HepG2 (cell line): ENCODE data around the gene NEURL4. TPM values are rescaled to one million over a fixed set of nuclear protein-coding genes. Genes with fewer than 3 reads are reported as not detected.

ENCODE experiments used
- BCL6 ChIP-seq: IDR thresholded peaks from 2 replicates; pipeline ENCODE4 v1.6.1; 2016; ENCODE audit warnings: missing genetic modification reagents, missing compliant biosample characterization
- CSRNP1 ChIP-seq: sonication (generic); formaldehyde crosslinking; IDR thresholded peaks from 2 replicates; pipeline ENCODE4 v1.8.1; 2023; ENCODE audit warnings: mild to moderate bottlenecking, missing genetic modification reagents
- FLYWCH1 ChIP-seq: sonication (generic); formaldehyde crosslinking; IDR thresholded peaks from 2 replicates; pipeline ENCODE4 v1.8.1; 2023; ENCODE audit warnings: mild to moderate bottlenecking, missing genetic modification reagents
- FOXP4 ChIP-seq: sonication (generic); formaldehyde crosslinking; IDR thresholded peaks from 2 replicates; pipeline ENCODE4 v1.4.0; 2020; ENCODE audit warnings: missing genetic modification reagents
- GATA4 ChIP-seq: sonication (generic); IDR thresholded peaks from 2 replicates; pipeline ENCODE4 v1.6.1; 2016; ENCODE audit warnings: antibody characterized with exemption, low read depth, borderline replicate concordance
- HOXD1 ChIP-seq: sonication (generic); formaldehyde crosslinking; IDR thresholded peaks from 2 replicates; pipeline ENCODE4 v1.5.0; 2020; ENCODE audit warnings: missing genetic modification reagents
- IKZF4 ChIP-seq: sonication (generic); formaldehyde crosslinking; IDR thresholded peaks from 2 replicates; pipeline ENCODE4 v1.5.1; 2020; ENCODE audit warnings: borderline replicate concordance, mild to moderate bottlenecking, low read depth, missing genetic modification reagents; ENCODE audit errors: not compliant biosample characterization
- JUNB ChIP-seq: sonication (generic); formaldehyde crosslinking; IDR thresholded peaks from 2 replicates; pipeline ENCODE4 v1.8.0; 2022; ENCODE audit warnings: missing genetic modification reagents, mild to moderate bottlenecking, borderline replicate concordance
- MLXIP ChIP-seq: sonication (generic); formaldehyde crosslinking; IDR thresholded peaks from 2 replicates; pipeline ENCODE4 v1.9.0; 2021; ENCODE audit warnings: missing genetic modification reagents, borderline replicate concordance
- NFE2 ChIP-seq: sonication (generic); formaldehyde crosslinking; IDR thresholded peaks from 2 replicates; pipeline ENCODE4 v1.4.0; 2020; ENCODE audit warnings: missing genetic modification reagents
- NR1H2 ChIP-seq: sonication (generic); formaldehyde crosslinking; IDR thresholded peaks from 2 replicates; pipeline ENCODE4 v1.8.1; 2022; ENCODE audit warnings: low read depth, missing genetic modification reagents, borderline replicate concordance
- POGK ChIP-seq: sonication (generic); formaldehyde crosslinking; conservative IDR thresholded peaks from 2 replicates; pipeline ENCODE4 v1.8.0; 2022; ENCODE audit warnings: mild to moderate bottlenecking, moderate library complexity, missing genetic modification reagents
- RFX5 ChIP-seq: IDR thresholded peaks from 2 replicates; pipeline ENCODE4 v1.6.1; 2011; ENCODE audit warnings: low read depth, low read length, improper control_type of control experiment
- TIGD3 ChIP-seq: sonication (generic); formaldehyde crosslinking; IDR thresholded peaks from 2 replicates; pipeline ENCODE4 v1.5.1; 2020; ENCODE audit warnings: mild to moderate bottlenecking, missing genetic modification reagents, borderline replicate concordance
- TSC22D2 ChIP-seq: sonication (generic); formaldehyde crosslinking; IDR thresholded peaks from 2 replicates; pipeline ENCODE4 v1.5.1; 2020; ENCODE audit warnings: missing genetic modification reagents, mild to moderate bottlenecking, borderline replicate concordance
- ZBTB21 ChIP-seq: sonication (generic); formaldehyde crosslinking; IDR thresholded peaks from 2 replicates; pipeline ENCODE4 v1.4.0; 2020; ENCODE audit warnings: missing genetic modification reagents
- ZNF644 ChIP-seq: IDR thresholded peaks from 2 replicates; pipeline ENCODE4 v1.6.1; 2016; ENCODE audit warnings: low read depth
- polyA plus RNA-seq, 8 experiments: library from polyadenylated mRNA; depleted of rRNA in 3 of 8; stranded (reverse) in 7 of 8; unstranded in 1 of 8; fragments of >200 nt; fragmentation: Illumina TruSeq in 4 of 8; extraction: Trizol in 4 of 8; gene quantifications; 2 replicates each; pipeline versions ENCODE4 v1.2.1 to v1.2.3, GENCODE V29; 2011 to 2016; ENCODE audit warnings: low read depth in 4 of 8, missing spikeins in 1 of 8, mixed read lengths in 1 of 8; ENCODE audit not compliant: insufficient read depth in 1 of 8
- total RNA-seq, 5 experiments: library from RNA; depleted of rRNA; stranded (reverse); fragments of >200 nt; fragmentation: Illumina TruSeq; extraction: Trizol; gene quantifications; 2 replicates each; pipeline ENCODE4 v1.2.3, GENCODE V29; 2016; ENCODE audit warnings: low read depth in 1 of 5

NEURL4 gene
- total and polyA plus RNA-seq, 2 of the 13 experiments (the other 11 are each of a cell fraction or from before 2014, with no cell fraction given) = 14.8 to 15.7 TPM

- TF ChIP-seq IKZF4 (CRISPR knock-in tag) (no peak), ZNF644 (CRISPR knock-in tag) (no peak), ZBTB21 (CRISPR knock-in tag) (no peak), MLXIP (no peak), RFX5 (no peak), POGK (CRISPR knock-in tag) (no peak; the same call in 1 of the 2 replicates), TIGD3 (CRISPR knock-in tag) (no peak), NR1H2 (CRISPR knock-in tag) (no peak), BCL6 (CRISPR knock-in tag) (no peak), CSRNP1 (0 out of 2 replicates have a peak, but pooled peaks have one; percentile 1), NFE2 (no peak), GATA4 (no peak), HOXD1 (no peak), JUNB (CRISPR knock-in tag) (no peak), FOXP4 (no peak), TSC22D2 (CRISPR knock-in tag) (no peak), FLYWCH1 (CRISPR knock-in tag) (no peak)
Measured at GRCh38 chr17:7281074-7281952, 47.8 kb downstream of the NEURL4 start, which contains the start of gene SLC2A4 (continued).
